Panc1 (cell line): ENCODE measurements around the gene SSBP3. TPM values are rescaled to one million over a fixed set of nuclear protein-coding genes. Genes with fewer than 3 reads are reported as not detected.

Source experiments
- ATAC-seq: fragments of 200-7000 bp; cut with Tn5 transposase; 2 replicates; pipeline ENCODE4 v1.9.1; 2020; ENCODE audit warnings: mild to moderate bottlenecking, moderate library complexity
- BruUV-seq: library from RNA; stranded (reverse); fragments of 400-500 nt; replicated peaks from 2 replicates; lab custom pipeline; 2021; lab: Mats Ljungman, UMichigan
- CTCF ChIA-PET: fragments of 300-600 bp; sonication (Branson Sonifier 250); formaldehyde crosslinking; loops from one replicate; lab custom pipeline; 2022; ENCODE audit warnings: antibody characterized with exemption; lab: Charles Lee
- POLR2A ChIA-PET: fragments of 300-600 bp; sonication (Branson Sonifier 250); formaldehyde crosslinking; loops from one replicate; lab custom pipeline; 2022; ENCODE audit warnings: antibody characterized with exemption; lab: Charles Lee
- DNase-seq: peaks from one replicate; pipeline ENCODE4 v3.0.0-alpha.2; 2010; ENCODE audit warnings: low read depth, low spot score
- H3K27ac ChIP-seq: 2 replicates; pipeline ENCODE4 v1.5.1; 2011; ENCODE audit warnings: mild to moderate bottlenecking, low read length, inconsistent platforms
- H3K27me3 ChIP-seq: fragments of 200-500 bp; sonication (Bioruptor generic); 2 replicates; pipeline ENCODE4 v1.6.0; 2014; ENCODE audit warnings: low read length, inconsistent platforms; ENCODE audit not compliant: control insufficient read depth, insufficient read depth
- H3K36me3 ChIP-seq: fragments of 200-500 bp; sonication (Bioruptor generic); 2 replicates; pipeline ENCODE4 v1.5.1; 2014; ENCODE audit warnings: inconsistent platforms, mild to moderate bottlenecking, low read length, moderate library complexity; ENCODE audit not compliant: control insufficient read depth, insufficient read depth
- H3K4me1 ChIP-seq: 2 replicates; pipeline ENCODE4 v1.5.1; 2011; ENCODE audit warnings: inconsistent platforms, mild to moderate bottlenecking, low read length, moderate library complexity; ENCODE audit not compliant: control insufficient read depth, insufficient read depth
- H3K4me3 ChIP-seq, 2 experiments: 2 replicates each; pipeline ENCODE4 v1.5.1; 2011 to 2012; ENCODE audit warnings: low read depth in 2 of 2, low read length in 2 of 2, mild to moderate bottlenecking in 2 of 2, inconsistent platforms in 1 of 2, moderate library complexity in 1 of 2
- H3K9me3 ChIP-seq: fragments of 200-500 bp; sonication (Bioruptor generic); 2 replicates; pipeline ENCODE4 v1.5.1; 2014; ENCODE audit warnings: low read depth, mild to moderate bottlenecking, inconsistent platforms, low read length, moderate library complexity; ENCODE audit not compliant: control insufficient read depth, insufficient read depth
- CTCF ChIP-seq: fragments of 450-650 bp; IDR thresholded peaks from 2 replicates; pipeline ENCODE4 v1.5.1; 2017; ENCODE audit warnings: mild to moderate bottlenecking
- POLR2AphosphoS5 ChIP-seq: IDR thresholded peaks from 2 replicates; pipeline ENCODE4 v1.6.1; 2012; ENCODE audit warnings: mild to moderate bottlenecking, low read depth, low read length, moderate library complexity
- REST ChIP-seq, 2 experiments: IDR thresholded peaks; 2 replicates each; pipeline ENCODE4 v1.6.1; 2011 to 2012; ENCODE audit warnings: low read depth in 2 of 2, control low read depth in 1 of 2, low read length in 1 of 2, mild to moderate bottlenecking in 1 of 2, moderate library complexity in 1 of 2; ENCODE audit not compliant: insufficient read depth in 1 of 2
- SIN3A ChIP-seq: IDR thresholded peaks from 2 replicates; pipeline ENCODE4 v1.6.1; 2012; ENCODE audit warnings: low read depth, mild to moderate bottlenecking, low read length, moderate library complexity, borderline replicate concordance; ENCODE audit not compliant: insufficient read depth
- TCF7L2 ChIP-seq: IDR thresholded peaks from 2 replicates; pipeline ENCODE4 v1.6.1; 2011; ENCODE audit warnings: mild to moderate bottlenecking, low read depth, low read length, inconsistent platforms
- in situ Hi-C: cut with HindIII; loops from 2 replicates; pipeline ENCODE4 v1.10.0; 2016; ENCODE audit warnings: low sequenced_read_pairs, low pct_unique_long_range_greater_than_20kb
- intact Hi-C: fragments of 100-400 bp; cut with micrococcal nuclease; formaldehyde crosslinking; loops from one replicate; pipeline ENCODE4 v1.10.0; 2022; ENCODE audit not compliant: unreplicated experiment
- total RNA-seq: library from RNA; stranded (reverse); gene quantifications from one replicate; pipeline ENCODE4 v1.2.1, GENCODE V29; 2021; ENCODE audit not compliant: unreplicated experiment

Gene SSBP3
- total RNA-seq, 1 experiment from 2014 or later = 22.5 TPM

GRCh38 chr1:54294887-54295286 is 111.3 kb downstream of the SSBP3 start:
- Histone ChIP-seq H3K9me3 (no peaks in the 10 kb centered on the region), H3K27me3 (no peaks in the 10 kb centered on the region), H3K4me3 (no peak overlapping the region), H3K4me1 (peaks cover 10% of the 10 kb centered on the region), H3K36me3 (no peaks in the 10 kb centered on the region), H3K27ac (no peak overlapping the region)
- intact Hi-C loops (no loop called here), in situ Hi-C loops (no loop called here)
- ChIA-PET POLR2A (no interaction called here), CTCF (no interaction called here)
- ATAC-seq (no peak), DNase-seq (no peak)
- TF ChIP-seq TCF7L2 = no peak
- no peak for TF ChIP-seq CTCF
- no peak for TF ChIP-seq POLR2AphosphoS5
- no peak for TF ChIP-seq REST (IDR thresholded peaks at IDR 0.05; ENCODE audit: insufficient read depth in 1 of 2, low read depth in 2 of 2, low read length in 1 of 2)
- TF ChIP-seq SIN3A = no peak
- no TSS peak for BruUV-seq

GRCh38 chr1:54292002-54292911 is 113.9 kb downstream of the SSBP3 start:
- Histone ChIP-seq H3K27ac (no peak overlapping the region), H3K4me3 (no peak overlapping the region), H3K9me3 (no peaks in the 10 kb centered on the region), H3K27me3 (no peaks in the 10 kb centered on the region), H3K4me1 (peaks cover 3% of the 10 kb centered on the region; the same call in 1 of the 2 replicates), H3K36me3 (no peaks in the 10 kb centered on the region)
- POLR2A ChIA-PET = no interaction called here
- intact Hi-C loops = no loop called here
- in situ Hi-C loops = no loop called here
- DNase-seq (no peak), ATAC-seq (no peak)
- TF ChIP-seq TCF7L2 = no peak
- TF ChIP-seq POLR2AphosphoS5 = no peak
- no peak for TF ChIP-seq REST (IDR thresholded peaks at IDR 0.05; ENCODE audit: insufficient read depth in 1 of 2, low read depth in 2 of 2, low read length in 1 of 2)
- no peak for TF ChIP-seq SIN3A
- TF ChIP-seq CTCF = no peak
- no TSS peak for BruUV-seq
- CTCF ChIA-PET = no interaction called here
